Stimulated activated CD4-positive, alpha-beta T cell treated with anti-CD3 and anti-CD28 coated beads, Interleukin-15, amount 100 ng/mL, for 24 hours (primary cell): ENCODE data around the gene CCDC174.

Experiments used
- DNase-seq: peaks from one replicate; pipeline ENCODE4 v3.0.0-alpha.2; 2020

Gene CCDC174

GRCh38 chr3:14658978-14659377, 7.4 kb downstream of the CCDC174 start:
- DNase-seq = no peak

- no peak for DNase-seq
Observed at GRCh38 chr3:14660942-14661341, 9.4 kb downstream of the CCDC174 start.

- no peak for DNase-seq
Observed at GRCh38 chr3:14663396-14664135, 12.0 kb downstream of the CCDC174 start.

GRCh38 chr3:14664170-14664569, 12.6 kb downstream of the CCDC174 start:
- DNase-seq = no peak

- no peak for DNase-seq
Observed at GRCh38 chr3:14672588-14672987, 21.0 kb downstream of the CCDC174 start.

DNA sequence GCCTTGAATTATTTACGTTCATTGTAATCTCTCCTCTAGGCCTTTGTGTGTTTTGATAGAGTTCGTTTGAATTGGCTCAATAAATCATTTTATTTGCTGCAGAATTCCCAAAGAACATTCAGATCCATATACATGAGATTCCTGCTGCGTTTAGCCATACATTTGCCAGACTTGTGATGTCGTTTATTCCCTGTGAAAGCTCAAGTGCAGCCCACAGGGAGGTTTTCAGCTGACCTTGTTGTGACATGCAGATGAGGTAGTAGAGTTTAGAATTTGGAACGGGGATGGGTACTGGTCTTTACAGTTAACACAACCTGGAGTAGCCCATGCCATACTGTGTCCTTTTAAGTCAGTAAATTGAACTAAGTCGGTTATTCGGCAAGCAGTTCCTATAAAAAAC, 23.3 kb downstream of the CCDC174 start, which contains the start of gene C3orf20:
C3orf20 (plus strand) TSS at position 301 of the 400 bp plus-strand sequence. CDS start 7,573 bp downstream, outside the sequence.
- no peak for DNase-seq

GRCh38 chr3:14676881-14677280, 25.3 kb downstream of the CCDC174 start:
- DNase-seq = no peak

GRCh38 chr3:14678015-14678503, 26.5 kb downstream of the CCDC174 start:
- no peak for DNase-seq

- DNase-seq = no peak
Observed at GRCh38 chr3:14680115-14680514, 28.6 kb downstream of the CCDC174 start.

DNA sequence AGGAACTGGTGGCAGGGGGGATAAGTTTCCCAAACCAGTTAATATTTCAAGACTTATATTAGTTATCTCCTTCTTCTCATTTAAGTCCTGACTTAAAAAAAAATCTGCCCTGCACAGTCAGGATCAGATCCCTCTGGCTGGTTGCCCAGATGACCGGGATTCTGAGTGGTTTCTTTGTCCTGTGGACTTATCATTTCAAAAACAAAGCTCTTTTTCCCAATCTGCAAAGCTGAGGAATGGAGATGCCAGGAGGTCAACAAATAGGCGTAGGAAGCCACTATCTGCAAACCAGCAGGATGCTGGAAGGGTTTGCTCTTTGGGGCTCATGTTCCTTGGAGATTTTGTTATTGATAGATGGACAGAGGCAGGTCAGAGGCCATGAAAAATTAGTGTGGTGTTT, 29.2 kb downstream of the CCDC174 start:
- no peak for DNase-seq

DNA sequence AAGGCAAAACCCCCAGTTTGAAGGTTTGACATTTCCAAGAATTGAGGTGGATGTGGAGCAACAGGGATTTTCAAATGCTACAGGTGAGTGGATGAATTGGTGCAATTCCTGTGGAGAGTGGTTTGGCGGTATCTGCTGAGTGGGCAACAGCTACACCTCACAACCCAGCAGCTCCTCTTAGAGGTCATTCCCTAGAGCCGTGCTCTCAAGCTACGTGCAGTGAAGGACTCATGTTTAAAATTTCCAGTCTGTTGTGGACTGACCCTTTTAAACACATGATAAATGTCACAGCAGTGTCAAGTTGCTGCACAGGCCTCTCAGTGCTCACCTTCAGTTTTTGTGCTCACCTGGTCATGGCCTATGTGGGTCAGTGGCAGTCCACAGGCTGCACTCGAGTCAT, 32.9 kb downstream of the CCDC174 start:
- DNase-seq = no peak

- DNase-seq = no peak
Observed at GRCh38 chr3:14685179-14685578, 33.6 kb downstream of the CCDC174 start.

- no peak for DNase-seq
Observed at GRCh38 chr3:14687360-14687759, 35.8 kb downstream of the CCDC174 start.

DNA sequence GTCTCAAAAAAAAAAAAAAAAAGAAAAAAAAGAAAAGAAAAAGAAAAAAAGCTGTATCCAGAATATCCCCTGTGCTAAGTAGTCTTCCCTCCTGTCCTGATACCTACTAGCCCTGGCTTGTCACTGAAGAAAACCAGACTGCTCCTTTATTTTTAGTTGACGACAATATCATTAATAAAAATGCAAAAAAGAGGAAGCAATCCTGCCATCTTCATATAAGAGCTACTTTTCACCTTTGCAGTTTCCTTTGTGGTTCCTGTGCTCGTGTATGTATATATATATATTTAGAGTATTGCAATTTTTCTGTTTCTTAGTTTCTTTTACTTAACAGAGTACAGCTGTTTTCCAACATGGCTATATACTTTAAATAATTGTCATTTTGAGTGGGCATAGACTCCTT, 37.0 kb downstream of the CCDC174 start:
- no peak for DNase-seq

DNA sequence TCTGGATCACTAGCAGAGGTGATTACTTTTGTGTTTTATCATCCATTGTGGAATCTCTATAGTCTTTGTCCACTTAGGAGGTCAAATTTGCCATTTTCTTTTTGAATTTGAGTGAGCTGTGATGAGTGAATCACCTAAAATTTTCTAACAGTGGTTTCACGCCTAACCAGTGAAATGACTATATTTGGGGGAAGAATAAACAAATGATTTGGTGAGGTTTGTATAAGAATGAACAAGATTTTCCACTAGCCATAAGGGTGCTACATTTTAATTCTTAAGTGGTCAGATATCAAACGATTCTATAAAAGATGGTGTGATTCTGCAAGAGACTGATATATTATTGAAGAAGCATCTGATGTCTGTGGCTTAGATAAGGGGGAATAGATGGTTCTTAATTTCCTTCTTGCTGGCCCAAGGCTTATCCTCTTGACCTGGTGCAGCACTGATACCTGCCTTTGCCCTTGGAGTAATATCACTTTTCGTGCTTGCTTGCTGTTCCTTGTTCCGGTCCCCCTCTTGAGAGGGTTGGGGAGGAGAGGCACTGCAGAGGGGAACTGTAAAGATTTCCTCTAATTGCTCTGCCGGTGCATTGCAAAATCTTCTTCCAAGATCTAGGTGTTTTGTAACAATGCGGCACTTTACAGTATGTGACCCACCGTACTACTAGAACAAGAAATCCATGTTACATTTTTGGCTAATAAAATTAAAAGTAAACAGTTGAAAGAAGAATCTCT, 37.9 kb downstream of the CCDC174 start:
- DNase-seq = no peak

DNA sequence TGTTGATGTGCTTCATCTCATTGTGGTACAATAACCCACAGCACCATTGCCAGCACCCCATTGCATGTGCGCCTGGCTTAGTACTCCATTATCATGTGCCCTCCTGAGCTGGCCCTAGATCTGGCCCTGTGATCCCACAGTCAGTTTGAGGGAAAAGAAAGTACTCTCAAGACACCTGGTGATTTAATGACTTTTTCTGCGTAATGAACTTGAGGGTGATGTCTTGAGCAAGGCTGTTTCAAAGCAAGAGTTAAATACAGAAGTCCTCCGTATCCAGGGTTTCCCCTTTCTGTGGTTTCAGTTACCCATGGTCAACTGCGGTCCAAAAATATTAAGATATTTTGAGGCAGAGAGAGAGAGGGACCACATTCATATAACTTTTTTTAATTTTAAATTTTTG, 39.7 kb downstream of the CCDC174 start:
- no peak for DNase-seq

DNA sequence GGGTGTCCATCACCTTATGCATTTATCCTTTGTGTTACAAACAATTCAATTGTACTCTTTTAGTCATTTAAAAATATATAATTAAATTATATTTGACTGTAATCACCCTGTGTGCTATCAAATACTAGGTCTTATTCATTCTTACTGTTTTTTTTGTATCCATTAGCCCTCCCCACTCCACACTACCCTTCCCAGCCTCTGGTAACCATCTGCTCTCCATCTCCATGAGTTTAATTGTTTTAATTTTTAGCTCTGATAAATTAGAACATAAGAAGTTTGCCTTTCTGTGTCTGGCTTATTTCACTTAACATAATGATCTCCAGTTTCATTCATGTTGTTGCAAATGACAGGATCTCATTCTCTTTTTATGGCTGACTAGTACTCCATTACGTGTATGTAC, 40.2 kb downstream of the CCDC174 start:
- DNase-seq = no peak

DNA sequence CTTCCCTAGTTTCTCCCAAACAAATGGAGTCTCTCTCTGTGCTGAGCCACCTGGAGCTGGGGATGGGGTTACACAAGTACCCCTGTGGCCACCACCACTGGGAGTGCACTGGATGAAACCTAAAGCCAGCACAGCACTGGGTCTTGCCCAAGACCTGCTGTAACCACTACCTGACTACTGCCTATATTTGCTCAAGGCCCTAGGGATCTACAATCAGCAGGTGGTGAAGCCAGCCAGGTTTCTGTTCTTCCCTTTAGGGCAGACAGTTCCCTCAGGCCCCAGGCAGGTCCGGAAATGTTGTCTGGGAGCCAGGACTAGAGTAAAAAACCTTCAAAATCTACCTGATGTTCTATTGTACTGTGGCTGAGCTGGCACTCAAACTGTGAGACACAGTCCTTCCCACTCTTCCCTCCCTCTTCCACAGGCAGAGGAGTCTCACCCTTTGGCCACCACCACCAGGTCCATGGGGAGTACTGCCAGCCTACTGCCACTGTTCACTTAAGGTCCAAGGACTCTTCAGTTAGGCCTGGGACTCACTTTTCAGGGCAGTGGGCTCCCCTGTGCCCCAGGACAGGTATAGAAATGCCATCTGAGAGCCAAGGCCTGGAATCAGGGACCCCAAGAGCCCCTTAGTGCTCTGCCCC, 47.2 kb downstream of the CCDC174 start:
- DNase-seq = no peak

- no peak for DNase-seq
Observed at GRCh38 chr3:14699643-14700042, 48.1 kb downstream of the CCDC174 start.

- DNase-seq = no peak
Observed at GRCh38 chr3:14700891-14701290, 49.3 kb downstream of the CCDC174 start.

DNA sequence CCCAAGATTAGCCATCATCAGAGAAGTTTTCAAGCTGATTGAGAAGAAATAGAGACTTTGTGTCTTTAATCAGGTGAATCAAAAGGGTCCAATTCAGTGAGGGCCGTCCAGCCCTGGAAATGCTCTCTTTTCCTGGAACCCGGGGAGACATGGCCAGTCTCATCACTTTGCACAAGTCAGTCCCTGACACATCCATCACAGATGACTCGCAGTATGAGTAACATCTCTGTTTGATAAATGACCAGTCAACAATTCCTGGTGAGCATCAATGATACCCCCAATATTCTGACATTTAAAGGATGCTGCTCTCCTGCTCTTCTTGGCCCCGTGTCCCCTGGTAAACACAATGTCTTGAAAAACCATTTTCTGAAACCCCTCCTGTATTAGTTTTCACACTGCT, 50.1 kb downstream of the CCDC174 start:
- no peak for DNase-seq

GRCh38 chr3:14703128-14703750, 51.7 kb downstream of the CCDC174 start:
- DNase-seq = no peak

- no peak for DNase-seq
Observed at GRCh38 chr3:14703791-14704190, 52.2 kb downstream of the CCDC174 start.
